ENCODE measurements around the gene TOM1.

DNA sequence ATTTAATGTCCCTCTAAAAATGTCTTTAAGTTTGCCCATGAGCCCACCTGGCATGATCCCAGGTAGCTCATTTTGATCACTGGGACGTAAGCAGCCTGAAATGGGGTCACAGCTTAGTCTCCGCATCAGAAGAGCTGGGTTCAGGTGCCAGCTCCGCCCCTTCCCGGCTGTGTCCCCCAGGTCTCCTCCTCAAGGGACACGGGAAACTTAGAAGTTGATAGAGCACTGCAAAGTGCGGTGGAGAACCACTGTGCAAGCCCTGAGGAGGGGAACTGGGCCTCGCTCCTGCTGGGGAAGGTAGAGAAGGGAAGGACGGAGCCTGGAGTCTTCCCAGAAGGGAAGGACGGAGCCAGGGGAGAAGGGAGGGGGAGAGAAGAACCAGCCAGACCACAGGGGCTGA is 7.7 kb downstream of the TOM1 start:
- TF ChIP-seq, protein P1, sequence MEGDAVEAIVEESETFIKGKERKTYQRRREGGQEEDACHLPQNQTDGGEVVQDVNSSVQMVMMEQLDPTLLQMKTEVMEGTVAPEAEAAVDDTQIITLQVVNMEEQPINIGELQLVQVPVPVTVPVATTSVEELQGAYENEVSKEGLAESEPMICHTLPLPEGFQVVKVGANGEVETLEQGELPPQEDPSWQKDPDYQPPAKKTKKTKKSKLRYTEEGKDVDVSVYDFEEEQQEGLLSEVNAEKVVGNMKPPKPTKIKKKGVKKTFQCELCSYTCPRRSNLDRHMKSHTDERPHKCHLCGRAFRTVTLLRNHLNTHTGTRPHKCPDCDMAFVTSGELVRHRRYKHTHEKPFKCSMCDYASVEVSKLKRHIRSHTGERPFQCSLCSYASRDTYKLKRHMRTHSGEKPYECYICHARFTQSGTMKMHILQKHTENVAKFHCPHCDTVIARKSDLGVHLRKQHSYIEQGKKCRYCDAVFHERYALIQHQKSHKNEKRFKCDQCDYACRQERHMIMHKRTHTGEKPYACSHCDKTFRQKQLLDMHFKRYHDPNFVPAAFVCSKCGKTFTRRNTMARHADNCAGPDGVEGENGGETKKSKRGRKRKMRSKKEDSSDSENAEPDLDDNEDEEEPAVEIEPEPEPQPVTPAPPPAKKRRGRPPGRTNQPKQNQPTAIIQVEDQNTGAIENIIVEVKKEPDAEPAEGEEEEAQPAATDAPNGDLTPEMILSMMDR (IDR thresholded peaks at IDR 0.05): no peak
- no peak for TF ChIP-seq EZH2 (IDR thresholded peaks at IDR 0.05; ENCODE audit: borderline replicate concordance, insufficient read depth, low read depth, low read length, poor library complexity, severe bottlenecking)

Data from B cell (primary cell).